ENCODE data around the gene NDST1.
A peak's percentile ranks its signal among the peaks of the same experiment; 100 is the strongest.
"Not testable (repeated sequence)": the region's sequence is repeated elsewhere in the genome, so short reads cannot be mapped to it uniquely, and the experiment has no call there.

Gene NDST1

GRCh38 chr5:150509992-150510391 lies 2.1 kb downstream of the NDST1 start:
- DNase-seq: no peak

GRCh38 chr5:150510460-150511263 lies 2.7 kb downstream of the NDST1 start:
- DNase-seq: no peak

- peak; percentile 77 for DNase-seq
Measured at GRCh38 chr5:150511578-150512367, 3.8 kb downstream of the NDST1 start.

GRCh38 chr5:150512368-150512747 lies 4.4 kb downstream of the NDST1 start:
- DNase-seq: no peak

- no peak for DNase-seq
Measured at GRCh38 chr5:150513375-150514309, 5.7 kb downstream of the NDST1 start.

GRCh38 chr5:150514708-150515211 lies 6.8 kb downstream of the NDST1 start:
- no peak for DNase-seq

- DNase-seq: no peak
Measured at GRCh38 chr5:150515446-150515845, 7.5 kb downstream of the NDST1 start.

GRCh38 chr5:150516011-150516410 lies 8.1 kb downstream of the NDST1 start:
- DNase-seq: no peak

GRCh38 chr5:150517272-150518152 lies 9.6 kb downstream of the NDST1 start:
- no peak for DNase-seq

GRCh38 chr5:150518712-150519559 lies 11.0 kb downstream of the NDST1 start:
- not testable (repeated sequence) for DNase-seq

GRCh38 chr5:150519560-150519945 lies 11.6 kb downstream of the NDST1 start:
- no peak for DNase-seq

GRCh38 chr5:150519978-150520377 lies 12.0 kb downstream of the NDST1 start:
- DNase-seq: no peak

GRCh38 chr5:150520747-150521521 lies 13.0 kb downstream of the NDST1 start:
- DNase-seq: no peak

GRCh38 chr5:150521522-150521817 lies 13.5 kb downstream of the NDST1 start:
- no peak for DNase-seq

GRCh38 chr5:150521939-150522503 lies 14.1 kb downstream of the NDST1 start:
- DNase-seq: no peak

- no peak for DNase-seq
Measured at GRCh38 chr5:150522504-150523414, 14.8 kb downstream of the NDST1 start.

- DNase-seq: peak; percentile 56
Measured at GRCh38 chr5:150523472-150524350, 15.8 kb downstream of the NDST1 start.

GRCh38 chr5:150525163-150525562 lies 17.2 kb downstream of the NDST1 start:
- no peak for DNase-seq
